ENCODE data around the gene NABP1. TPM values are rescaled to one million over a fixed set of nuclear protein-coding genes. Genes with fewer than 3 reads are reported as not detected.

NABP1 gene
- polyA plus RNA-seq, 1 of the 3 experiments (the other 2 are of a cell fraction), result 19.1 TPM

DNA sequence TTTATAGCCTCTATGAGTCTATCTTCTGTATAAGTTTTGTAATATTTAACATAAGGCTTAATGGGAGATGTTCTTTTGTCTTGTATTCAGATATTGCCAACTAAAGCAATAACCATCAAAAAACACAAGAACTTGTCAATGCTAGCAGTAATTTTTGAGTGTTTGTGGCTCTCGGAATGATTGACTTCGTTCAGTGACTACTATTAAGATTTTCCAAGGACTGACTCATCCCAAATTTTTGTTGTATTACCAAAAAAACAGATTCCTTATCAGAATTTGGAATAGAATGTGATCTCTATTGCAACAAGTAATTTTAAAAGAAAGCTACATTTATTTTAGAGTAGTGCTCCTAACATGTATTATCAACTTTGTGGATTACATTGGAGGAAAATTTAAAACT lies 8.1 kb downstream of the NABP1 start:
- no peak overlapping the region for H3K4me3 ChIP-seq (ENCODE audit: low read depth in 2 of 2, low read length in 1 of 2)
- no peaks in the 10 kb centered on the region for H3K9me3 ChIP-seq
- H3K27ac ChIP-seq (ENCODE audit: low read depth in 2 of 2, low read length in 1 of 2), result peak overlapping the region in 1 of 2 experiments; percentile 44; a peak in 2 of 4 replicates
- peaks cover 2 to 40% of the 10 kb centered on the region in 2 experiments; a peak in 2 of 4 replicates for H3K4me1 ChIP-seq (ENCODE audit: control insufficient read depth in 1 of 2, insufficient read depth in 2 of 2, low read depth in 1 of 2, low read length in 1 of 2)
- WGBS (ENCODE audit: low lambda C conversion rate), result 43% methylated on average over 2 of the region's 2 CpGs
- no peaks in the 10 kb centered on the region for H3K9me2 ChIP-seq
- H2AFZ ChIP-seq (ENCODE audit: low read depth), result no peak overlapping the region
- H3F3A ChIP-seq (replicated peaks; ENCODE audit: insufficient read depth), result peaks cover 63% of the 10 kb centered on the region
- no peaks in the 10 kb centered on the region for H3K27me3 ChIP-seq (ENCODE audit: insufficient read depth)
- CTCF ChIA-PET, result interaction anchor here (1.0 to 1.3 kb wide), 3 partner anchors 9 to 131 kb away, joined by 3 to 5 read pairs (median 4); no protein-coding TSS in a partner anchor
- peaks cover 55% of the 10 kb centered on the region for H3K79me2 ChIP-seq (ENCODE audit: insufficient read depth)
- no peak for DNase-seq
- H4K20me1 ChIP-seq (ENCODE audit: insufficient read depth), result no peaks in the 10 kb centered on the region
- H3K4me2 ChIP-seq, result no peak overlapping the region; the same call in 1 of the 2 replicates
- TF ChIP-seq YY1 (IDR thresholded peaks at IDR 0.05; ENCODE audit: low read depth), result no peak
- TF ChIP-seq, protein P1, sequence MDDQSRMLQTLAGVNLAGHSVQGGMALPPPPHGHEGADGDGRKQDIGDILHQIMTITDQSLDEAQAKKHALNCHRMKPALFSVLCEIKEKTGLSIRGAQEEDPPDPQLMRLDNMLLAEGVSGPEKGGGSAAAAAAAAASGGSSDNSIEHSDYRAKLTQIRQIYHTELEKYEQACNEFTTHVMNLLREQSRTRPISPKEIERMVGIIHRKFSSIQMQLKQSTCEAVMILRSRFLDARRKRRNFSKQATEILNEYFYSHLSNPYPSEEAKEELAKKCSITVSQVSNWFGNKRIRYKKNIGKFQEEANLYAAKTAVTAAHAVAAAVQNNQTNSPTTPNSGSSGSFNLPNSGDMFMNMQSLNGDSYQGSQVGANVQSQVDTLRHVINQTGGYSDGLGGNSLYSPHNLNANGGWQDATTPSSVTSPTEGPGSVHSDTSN (IDR thresholded peaks at IDR 0.05), result peak; percentile 43; the same call in 1 of the 2 replicates
- TF ChIP-seq, protein P2, sequence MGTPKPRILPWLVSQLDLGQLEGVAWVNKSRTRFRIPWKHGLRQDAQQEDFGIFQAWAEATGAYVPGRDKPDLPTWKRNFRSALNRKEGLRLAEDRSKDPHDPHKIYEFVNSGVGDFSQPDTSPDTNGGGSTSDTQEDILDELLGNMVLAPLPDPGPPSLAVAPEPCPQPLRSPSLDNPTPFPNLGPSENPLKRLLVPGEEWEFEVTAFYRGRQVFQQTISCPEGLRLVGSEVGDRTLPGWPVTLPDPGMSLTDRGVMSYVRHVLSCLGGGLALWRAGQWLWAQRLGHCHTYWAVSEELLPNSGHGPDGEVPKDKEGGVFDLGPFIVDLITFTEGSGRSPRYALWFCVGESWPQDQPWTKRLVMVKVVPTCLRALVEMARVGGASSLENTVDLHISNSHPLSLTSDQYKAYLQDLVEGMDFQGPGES (IDR thresholded peaks at IDR 0.05; ENCODE audit: low read depth, low read length), result no peak
- TF ChIP-seq JUND (IDR thresholded peaks at IDR 0.05), result peak; percentile 18; the same call in 1 of the 2 replicates
- no peak for TF ChIP-seq TAF1 (IDR thresholded peaks at IDR 0.05; ENCODE audit: borderline replicate concordance, low read depth, low read length)
- H3K36me3 ChIP-seq (replicated peaks in 1 of 2; ENCODE audit: control insufficient read depth in 1 of 2, insufficient read depth in 2 of 2, low read length in 1 of 2), result peaks cover 62 to 76% of the 10 kb centered on the region in 2 experiments
- 0 out of 2 replicates have a peak overlapping the region, but pooled peaks have one; percentile 7 for H3K9ac ChIP-seq
- POLR2A ChIA-PET, result no interaction called here

DNA sequence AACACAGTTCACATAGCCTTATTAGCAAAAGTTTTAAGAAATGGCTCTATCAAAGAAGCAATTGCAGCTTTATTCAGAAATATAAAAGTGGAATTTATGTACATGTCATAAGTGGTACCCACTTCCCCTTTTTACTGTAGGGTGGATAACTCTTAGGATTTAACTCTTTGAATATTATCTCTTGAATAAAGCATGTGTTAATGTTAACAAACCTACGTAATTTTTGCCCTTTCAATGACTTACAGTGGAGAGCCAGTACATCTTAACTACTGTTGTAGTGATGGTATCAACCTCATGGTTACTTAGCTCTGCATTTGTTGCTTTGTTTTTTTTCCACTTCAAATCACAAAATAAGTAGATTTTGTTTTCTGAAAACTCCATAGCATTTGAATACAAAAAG lies 8.8 kb downstream of the NABP1 start:
- H3K27me3 ChIP-seq (ENCODE audit: insufficient read depth), result no peaks in the 10 kb centered on the region
- no peaks in the 10 kb centered on the region for H3K9me3 ChIP-seq
- DNase-seq, result no peak
- peaks cover 2 to 37% of the 10 kb centered on the region in 2 experiments; a peak in 2 of 4 replicates for H3K4me1 ChIP-seq (ENCODE audit: control insufficient read depth in 1 of 2, insufficient read depth in 2 of 2, low read depth in 1 of 2, low read length in 1 of 2)
- no peak overlapping the region for H2AFZ ChIP-seq (ENCODE audit: low read depth)
- peaks cover 48% of the 10 kb centered on the region for H3K79me2 ChIP-seq (ENCODE audit: insufficient read depth)
- no peaks in the 10 kb centered on the region for H3K9me2 ChIP-seq
- TF ChIP-seq TAF1 (IDR thresholded peaks at IDR 0.05; ENCODE audit: borderline replicate concordance, low read depth, low read length) (no peak), RAD21 (IDR thresholded peaks at IDR 0.05; ENCODE audit: low read length) (no peak), GABPA (IDR thresholded peaks at IDR 0.05; ENCODE audit: low read depth) (no peak), YY1 (IDR thresholded peaks at IDR 0.05; ENCODE audit: low read depth) (no peak), GATA2 (CRISPR knock-in tag; IDR thresholded peaks at IDR 0.05) (no peak), TEAD4 (IDR thresholded peaks at IDR 0.05; ENCODE audit: borderline replicate concordance, insufficient read depth) (no peak), RCOR1 (IDR thresholded peaks at IDR 0.05; ENCODE audit: low read length) (no peak), EZH2phosphoT487 (IDR thresholded peaks at IDR 0.05; ENCODE audit: borderline replicate concordance, low read depth) (no peak), TCF12 (IDR thresholded peaks at IDR 0.05) (no peak), FOXM1 (IDR thresholded peaks at IDR 0.05; ENCODE audit: low read depth) (no peak)
- TF ChIP-seq, protein P3, sequence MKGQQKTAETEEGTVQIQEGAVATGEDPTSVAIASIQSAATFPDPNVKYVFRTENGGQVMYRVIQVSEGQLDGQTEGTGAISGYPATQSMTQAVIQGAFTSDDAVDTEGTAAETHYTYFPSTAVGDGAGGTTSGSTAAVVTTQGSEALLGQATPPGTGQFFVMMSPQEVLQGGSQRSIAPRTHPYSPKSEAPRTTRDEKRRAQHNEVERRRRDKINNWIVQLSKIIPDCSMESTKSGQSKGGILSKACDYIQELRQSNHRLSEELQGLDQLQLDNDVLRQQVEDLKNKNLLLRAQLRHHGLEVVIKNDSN (IDR thresholded peaks at IDR 0.05; ENCODE audit: borderline replicate concordance, low read depth), result no peak
- TF ChIP-seq, protein P4, sequence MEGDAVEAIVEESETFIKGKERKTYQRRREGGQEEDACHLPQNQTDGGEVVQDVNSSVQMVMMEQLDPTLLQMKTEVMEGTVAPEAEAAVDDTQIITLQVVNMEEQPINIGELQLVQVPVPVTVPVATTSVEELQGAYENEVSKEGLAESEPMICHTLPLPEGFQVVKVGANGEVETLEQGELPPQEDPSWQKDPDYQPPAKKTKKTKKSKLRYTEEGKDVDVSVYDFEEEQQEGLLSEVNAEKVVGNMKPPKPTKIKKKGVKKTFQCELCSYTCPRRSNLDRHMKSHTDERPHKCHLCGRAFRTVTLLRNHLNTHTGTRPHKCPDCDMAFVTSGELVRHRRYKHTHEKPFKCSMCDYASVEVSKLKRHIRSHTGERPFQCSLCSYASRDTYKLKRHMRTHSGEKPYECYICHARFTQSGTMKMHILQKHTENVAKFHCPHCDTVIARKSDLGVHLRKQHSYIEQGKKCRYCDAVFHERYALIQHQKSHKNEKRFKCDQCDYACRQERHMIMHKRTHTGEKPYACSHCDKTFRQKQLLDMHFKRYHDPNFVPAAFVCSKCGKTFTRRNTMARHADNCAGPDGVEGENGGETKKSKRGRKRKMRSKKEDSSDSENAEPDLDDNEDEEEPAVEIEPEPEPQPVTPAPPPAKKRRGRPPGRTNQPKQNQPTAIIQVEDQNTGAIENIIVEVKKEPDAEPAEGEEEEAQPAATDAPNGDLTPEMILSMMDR (IDR thresholded peaks at IDR 0.05), result no peak
- TF ChIP-seq, protein P5, sequence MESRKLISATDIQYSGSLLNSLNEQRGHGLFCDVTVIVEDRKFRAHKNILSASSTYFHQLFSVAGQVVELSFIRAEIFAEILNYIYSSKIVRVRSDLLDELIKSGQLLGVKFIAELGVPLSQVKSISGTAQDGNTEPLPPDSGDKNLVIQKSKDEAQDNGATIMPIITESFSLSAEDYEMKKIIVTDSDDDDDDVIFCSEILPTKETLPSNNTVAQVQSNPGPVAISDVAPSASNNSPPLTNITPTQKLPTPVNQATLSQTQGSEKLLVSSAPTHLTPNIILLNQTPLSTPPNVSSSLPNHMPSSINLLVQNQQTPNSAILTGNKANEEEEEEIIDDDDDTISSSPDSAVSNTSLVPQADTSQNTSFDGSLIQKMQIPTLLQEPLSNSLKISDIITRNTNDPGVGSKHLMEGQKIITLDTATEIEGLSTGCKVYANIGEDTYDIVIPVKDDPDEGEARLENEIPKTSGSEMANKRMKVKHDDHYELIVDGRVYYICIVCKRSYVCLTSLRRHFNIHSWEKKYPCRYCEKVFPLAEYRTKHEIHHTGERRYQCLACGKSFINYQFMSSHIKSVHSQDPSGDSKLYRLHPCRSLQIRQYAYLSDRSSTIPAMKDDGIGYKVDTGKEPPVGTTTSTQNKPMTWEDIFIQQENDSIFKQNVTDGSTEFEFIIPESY (IDR thresholded peaks at IDR 0.05; ENCODE audit: borderline replicate concordance, low read depth), result no peak
- TF ChIP-seq, protein P2 (IDR thresholded peaks at IDR 0.05; ENCODE audit: low read depth, low read length), result no peak
- H3F3A ChIP-seq (replicated peaks; ENCODE audit: insufficient read depth), result peaks cover 60% of the 10 kb centered on the region
- WGBS (ENCODE audit: low lambda C conversion rate), result 82% methylated on average over 1 of the region's 1 CpG
- peak overlapping the region in 1 of 2 experiments; percentile 44; a peak in 2 of 4 replicates for H3K27ac ChIP-seq (ENCODE audit: low read depth in 2 of 2, low read length in 1 of 2)
- H3K36me3 ChIP-seq (replicated peaks in 1 of 2; ENCODE audit: control insufficient read depth in 1 of 2, insufficient read depth in 2 of 2, low read length in 1 of 2), result peaks cover 60 to 70% of the 10 kb centered on the region in 2 experiments
- no peaks in the 10 kb centered on the region for H4K20me1 ChIP-seq (ENCODE audit: insufficient read depth)
- H3K4me3 ChIP-seq (ENCODE audit: low read depth in 2 of 2, low read length in 1 of 2), result no peak overlapping the region
- POLR2A ChIA-PET, result no interaction called here
- no peak overlapping the region; the same call in 1 of the 2 replicates for H3K4me2 ChIP-seq
- CTCF ChIA-PET, result interaction anchor here (1.0 to 1.3 kb wide), 3 partner anchors 10 to 132 kb away, joined by 3 to 5 read pairs (median 4); no protein-coding TSS in a partner anchor
- no peak overlapping the region for H3K9ac ChIP-seq
